Amygdala (tissue), 56 donors: ENCODE results near the gene OPN4.
A peak's percentile ranks its signal among the peaks of the same experiment; 100 is the strongest.

Source experiments
- DNase-seq, 56 donors: peaks; one replicate each; lab custom pipeline; 2025; lab: John Stamatoyannopoulos, UW

The OPN4 gene

DNA sequence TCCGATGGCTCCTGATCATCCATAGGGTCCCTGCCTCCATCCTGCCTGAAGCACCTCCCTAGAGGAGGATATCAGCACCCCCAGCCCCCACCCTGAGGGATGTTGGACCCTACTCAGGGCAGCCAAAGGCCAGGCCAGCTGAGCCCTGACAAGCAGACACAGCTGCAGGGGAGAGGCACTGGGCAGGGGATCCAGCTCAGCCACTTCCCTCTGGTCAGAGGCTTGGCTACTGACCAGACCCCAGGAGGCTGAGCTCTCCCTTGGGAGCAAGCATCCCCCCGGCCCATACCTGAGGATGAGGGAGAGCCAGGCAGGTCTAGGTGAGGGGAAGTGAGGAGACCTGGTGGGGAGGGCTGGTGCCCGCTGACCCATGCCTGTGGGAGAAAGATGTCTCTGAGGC is 20.6 kb downstream of the OPN4 start:
- DNase-seq = peak in 18 of 56 donors; percentile 11 to 62 (median 28)

DNA sequence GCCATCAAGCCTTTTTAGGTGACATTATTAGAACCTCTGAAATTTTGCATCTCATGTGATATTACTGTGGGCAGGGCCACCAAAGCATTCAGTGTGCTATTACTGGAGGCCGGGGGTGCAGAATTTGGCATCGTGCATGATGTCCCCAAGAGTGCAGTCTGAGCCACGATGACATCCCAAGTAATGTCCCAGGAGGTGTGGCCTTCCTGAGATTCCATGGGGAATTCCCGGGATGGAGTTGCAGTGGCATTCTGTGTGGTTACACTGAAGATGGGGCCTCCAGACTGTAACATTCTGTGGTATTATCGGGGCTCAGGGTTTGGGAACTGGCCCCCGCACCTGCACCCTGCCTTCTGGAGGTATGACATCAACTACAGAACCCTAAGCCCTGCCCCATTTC is 23.0 kb downstream of the OPN4 start:
- DNase-seq = no peak

DNA sequence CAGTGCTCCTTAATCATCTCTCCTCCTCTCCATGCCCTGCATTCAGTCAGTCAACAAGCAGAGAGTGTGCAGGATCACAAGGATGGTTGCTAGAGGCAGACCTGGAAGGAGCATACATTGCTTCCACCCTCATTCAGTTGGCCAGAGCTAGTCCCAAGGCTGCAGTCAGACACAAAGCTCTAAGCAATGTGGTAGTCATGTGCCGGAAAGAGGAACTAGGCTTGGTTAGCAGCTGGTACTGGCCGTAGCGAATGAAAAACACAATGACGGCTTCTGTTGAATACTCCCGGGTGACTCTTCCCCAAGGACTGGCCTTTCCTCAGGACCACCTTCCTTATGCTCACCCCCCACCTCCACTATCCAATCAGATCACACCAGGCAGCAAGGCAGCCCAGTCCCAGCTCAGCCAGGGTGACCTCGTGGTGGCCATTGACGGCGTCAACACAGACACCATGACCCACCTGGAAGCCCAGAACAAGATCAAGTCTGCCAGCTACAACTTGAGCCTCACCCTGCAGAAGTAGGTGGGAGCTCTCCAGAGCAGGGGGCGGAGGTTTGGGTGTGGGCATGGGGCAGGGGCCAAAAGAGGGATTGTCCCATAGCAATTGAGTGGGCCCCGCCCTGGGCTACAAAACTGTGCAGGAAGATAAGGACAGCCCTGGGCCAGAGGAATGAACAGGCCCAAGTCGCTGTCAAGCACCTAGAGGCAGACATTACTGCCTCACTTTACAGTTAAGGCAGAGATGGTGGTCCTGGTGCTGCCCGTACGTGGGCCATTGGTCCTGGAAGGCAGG is 24.8 kb downstream of the OPN4 start:
- peak in 16 of 56 donors; percentile 6 to 63 (median 32) for DNase-seq

DNA sequence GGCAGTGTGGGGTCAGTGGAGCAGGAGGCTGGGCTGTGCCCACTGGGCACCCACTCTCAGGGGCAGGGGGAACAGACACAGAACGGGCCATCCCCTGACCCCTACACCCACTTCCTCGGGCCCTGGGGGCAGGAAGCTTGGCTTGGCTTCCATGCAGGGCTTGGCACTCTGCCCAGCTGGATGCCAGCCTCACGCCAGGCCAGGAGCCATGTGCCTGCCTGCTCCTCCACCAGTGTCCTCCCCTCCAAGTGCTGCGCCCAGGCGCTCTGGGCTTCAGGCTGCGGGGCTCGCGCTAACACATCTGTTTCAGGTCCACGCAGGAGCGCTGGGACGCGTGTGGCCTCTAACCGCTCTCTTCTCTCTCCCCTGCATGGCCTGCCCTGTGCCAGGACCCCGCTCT is 26.7 kb downstream of the OPN4 start:
- DNase-seq = peak in 33 of 56 donors; percentile 11 to 71 (median 35)

DNA sequence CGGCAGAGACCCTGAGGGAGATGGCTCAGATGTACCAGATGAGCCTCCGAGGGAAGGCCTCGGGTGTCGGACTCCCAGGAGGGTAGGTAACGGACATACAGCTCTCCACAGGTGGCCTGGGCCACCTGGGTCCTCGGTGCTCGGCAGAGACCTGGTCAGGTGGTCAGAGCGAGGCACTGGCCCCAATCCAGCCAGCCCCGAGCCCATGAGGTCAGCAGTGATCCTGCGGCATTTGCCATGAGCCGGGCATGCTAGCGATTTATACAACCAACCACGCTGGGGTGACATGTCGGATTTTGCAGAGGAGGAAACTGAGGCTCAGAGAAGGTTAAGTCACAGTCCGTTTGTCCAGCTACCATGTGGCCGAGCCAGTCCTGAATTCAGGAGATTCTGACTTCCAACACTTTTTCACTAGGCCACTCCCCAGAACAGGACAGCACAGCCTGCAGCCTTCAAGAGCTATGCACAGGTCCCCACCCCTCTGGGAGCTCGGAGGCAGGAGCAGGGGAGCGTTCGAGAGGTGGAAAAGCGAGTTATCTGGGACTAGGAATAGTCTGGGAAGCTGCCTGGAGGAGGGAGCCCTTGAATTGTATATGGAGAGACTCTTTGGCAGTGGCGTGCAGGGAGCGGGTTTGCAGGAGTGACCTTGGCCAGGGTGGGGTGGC is 27.5 kb downstream of the OPN4 start:
- no peak for DNase-seq

DNA sequence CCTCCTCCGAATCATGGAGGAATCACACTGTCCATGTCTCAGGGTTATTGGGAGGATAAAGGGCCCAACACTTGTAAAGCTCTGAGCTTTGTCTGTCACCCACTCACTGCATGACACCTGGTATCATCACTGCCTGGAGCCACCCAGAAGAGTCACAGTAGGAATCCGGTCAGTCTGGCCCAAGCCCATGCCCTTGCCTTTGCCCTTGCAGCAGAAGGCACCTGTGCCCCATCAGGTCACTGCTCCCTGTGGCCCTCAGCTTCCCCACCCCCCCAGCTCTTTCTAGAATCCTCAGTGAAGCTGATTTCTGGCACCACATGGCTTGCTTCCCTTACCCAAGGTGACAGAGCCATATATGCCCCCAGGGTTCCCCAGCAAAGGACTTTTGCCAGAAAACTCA is 28.3 kb downstream of the OPN4 start:
- no peak for DNase-seq

DNA sequence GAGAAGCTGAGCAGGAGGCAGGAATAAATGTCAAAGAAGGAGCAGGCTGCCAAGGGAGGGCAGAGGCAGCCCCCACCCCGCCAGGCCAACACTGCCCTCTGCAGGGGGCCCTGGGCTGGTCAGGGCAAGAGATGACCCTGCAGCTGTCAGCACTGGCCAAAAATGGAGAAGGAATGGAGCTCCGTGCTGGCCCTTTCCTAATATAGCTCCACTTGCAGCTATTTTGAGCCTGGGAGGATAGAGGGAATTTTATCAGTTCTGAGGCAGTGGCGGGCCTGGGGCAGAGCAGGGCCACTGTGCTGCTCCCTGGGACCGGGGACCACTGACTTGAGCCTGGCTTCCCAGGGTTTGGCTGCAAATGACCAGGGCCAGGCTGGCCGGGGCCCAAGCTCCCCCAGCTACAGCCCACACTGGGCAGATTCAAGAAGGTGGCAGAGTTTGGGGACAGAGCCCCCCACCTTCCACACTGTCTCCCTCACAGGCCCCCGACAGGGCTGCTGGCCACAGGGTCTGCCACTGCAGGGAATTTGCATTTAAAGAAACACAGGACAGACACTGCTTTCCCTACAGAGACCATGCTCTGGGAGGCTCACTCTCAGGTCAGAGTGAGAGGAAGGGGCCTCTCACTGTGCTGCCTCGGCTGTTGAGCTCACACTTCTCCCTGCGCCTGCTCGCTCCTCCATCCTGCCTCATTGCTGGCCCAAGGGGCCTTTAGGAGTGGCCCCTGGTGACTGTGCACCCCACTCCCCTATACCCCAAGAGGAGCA is 30.2 kb downstream of the OPN4 start:
- peak in 26 of 56 donors; percentile 10 to 64 (median 22) for DNase-seq

DNA sequence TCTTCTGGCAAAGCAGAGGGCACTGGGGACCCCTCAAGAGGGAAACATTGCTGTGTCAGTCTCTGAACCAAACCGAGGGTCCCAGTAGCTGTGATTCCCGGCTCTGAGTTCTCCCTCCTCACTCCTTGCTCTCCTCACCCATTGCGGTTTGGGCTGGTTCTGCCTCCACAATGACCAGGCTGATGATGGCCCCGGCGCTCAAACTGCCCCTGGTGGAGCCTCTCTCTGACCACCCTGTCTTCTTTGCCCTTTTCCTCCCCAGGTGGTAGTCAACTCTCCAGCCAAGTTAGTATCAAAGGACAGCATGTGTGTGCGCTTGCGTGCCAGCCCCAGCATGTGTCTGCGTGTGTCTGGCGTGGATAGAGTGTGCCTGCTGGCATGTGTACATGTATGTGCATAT is 31.1 kb downstream of the OPN4 start:
- DNase-seq = no peak

DNA sequence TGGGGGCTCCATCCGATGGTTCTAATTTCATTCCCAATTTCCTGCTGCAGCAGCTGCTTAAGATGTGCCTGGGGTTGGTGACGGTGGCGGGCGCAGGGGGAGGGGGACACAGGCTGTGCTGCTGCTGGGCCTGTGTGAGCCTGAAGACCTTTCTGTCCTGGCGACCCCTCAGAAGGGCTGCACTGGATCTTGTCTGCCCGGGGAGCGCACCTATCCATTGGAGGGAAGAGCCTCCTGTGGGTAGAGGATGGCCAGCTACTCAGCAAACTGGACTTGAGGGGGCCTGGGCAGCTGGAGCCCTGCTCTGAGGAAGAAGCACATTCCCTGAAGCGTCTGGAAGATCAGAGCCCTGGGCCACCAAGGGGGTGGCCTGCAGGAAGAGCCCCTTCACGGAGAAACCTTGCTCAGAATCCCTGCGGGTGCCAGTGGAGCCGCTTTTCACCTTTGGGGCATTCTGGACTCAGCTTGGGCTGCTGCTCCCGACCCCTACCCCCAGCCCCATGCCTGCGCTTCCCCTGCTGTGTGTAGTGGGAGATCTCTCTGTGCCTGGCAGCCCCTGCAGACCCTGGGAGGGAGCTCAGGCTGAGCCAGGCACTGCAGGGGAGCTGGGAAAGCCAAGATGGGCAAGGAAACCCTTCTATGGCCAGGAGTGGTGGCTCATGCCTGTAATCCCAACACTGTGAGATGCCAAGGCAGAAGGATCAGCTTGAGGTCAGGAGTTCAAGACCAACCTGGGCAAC is 31.7 kb downstream of the OPN4 start:
- no peak for DNase-seq

DNA sequence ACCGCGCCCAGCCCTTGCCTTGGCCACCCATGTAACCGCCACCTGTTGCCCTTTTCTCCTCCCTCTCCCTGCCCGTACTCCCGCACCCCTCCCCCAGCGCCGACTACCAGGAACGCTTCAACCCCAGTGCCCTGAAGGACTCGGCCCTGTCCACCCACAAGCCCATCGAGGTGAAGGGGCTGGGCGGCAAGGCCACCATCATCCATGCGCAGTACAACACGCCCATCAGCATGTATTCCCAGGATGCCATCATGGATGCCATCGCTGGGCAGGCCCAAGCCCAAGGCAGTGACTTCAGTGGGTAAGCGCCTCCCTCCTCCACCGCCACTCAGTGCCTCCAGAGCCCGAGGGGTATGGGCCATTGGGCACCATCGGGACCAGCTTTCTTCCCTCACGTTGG is 32.6 kb downstream of the OPN4 start:
- no peak for DNase-seq

DNA sequence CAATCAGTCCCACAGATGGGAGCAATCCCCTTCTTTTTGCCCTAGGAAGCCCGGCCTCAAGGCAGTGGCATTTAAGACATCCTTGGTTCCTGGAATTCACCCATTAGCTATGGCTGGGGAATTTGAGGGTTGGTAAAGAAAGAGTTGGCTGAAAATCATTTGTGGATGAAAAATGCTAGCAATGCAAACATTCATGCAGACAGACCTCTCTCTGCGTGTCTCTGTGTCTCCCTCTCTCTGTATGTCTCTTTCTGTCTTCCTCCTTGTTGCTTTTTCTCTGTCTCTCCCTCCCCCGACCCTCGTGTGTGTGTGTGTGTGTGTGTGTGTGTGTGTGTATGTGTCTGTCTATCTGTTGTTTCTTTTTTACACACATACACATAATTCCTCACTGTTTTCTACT is 33.4 kb downstream of the OPN4 start:
- no peak for DNase-seq

DNA sequence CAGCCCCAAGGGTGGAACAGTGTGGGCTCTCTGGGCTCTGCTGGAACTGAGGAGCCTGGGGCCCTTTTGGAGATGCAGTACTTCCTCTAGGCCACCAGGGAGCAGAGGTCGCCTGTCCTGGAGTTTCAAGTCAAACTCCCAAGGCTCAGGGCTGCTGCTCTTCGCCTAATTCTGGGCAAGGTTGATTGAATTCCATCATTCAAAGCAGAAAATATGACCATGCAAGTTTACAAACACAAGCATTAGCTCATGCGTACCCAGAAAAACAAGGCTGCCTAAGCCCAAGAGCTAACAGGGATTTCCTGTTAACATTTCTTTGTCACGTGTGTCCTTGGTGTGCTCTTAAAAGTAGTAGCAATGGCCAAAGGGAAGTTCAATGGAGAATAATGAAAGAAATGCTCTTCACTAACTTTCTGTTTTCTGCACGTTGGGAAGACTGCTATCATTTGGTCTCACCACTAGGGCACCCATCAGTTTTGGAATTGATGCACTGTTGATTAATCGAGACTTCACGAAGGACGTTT is 34.1 kb downstream of the OPN4 start:
- peak in 32 of 56 donors; percentile 12 to 71 (median 30) for DNase-seq

DNA sequence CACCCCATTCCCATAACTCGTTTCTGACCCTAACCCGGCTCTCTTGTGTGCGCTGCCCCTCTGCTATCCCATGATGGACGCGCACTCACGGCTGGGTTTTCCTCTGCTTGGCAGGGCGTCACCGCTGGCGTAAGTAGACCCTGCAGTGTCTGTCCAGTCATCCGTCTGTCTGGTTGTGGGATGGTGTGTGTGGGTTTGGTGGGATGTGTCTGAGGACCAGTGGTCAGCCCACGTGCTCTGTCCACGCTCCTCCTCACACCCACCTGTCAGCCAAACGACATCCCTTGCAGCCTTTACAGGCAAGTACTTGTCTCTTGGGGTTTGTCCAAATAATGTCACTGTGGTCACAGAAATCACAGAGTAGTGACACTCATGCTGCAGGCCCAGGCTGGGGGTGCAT is 34.8 kb downstream of the OPN4 start:
- DNase-seq = no peak

DNA sequence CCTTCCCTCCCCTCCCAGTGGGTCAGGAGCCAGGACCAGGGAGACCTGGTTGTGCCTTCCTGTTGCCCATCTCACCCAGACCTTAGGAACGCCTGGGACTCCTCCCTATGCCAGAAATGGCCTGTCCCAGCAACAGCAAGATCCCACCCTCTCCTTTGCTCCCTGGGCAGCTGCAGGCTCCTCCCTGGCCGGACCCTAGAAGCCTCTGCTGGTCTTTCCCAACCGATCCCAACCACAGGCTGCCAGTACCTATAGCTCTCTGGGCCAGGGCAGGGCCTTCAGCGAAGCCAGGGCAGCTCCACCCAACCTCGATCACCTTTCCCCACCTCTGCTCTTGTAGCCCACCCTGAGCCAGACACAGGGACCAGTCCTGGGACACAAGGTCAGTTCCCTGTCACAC is 35.9 kb downstream of the OPN4 start:
- no peak for DNase-seq

DNA sequence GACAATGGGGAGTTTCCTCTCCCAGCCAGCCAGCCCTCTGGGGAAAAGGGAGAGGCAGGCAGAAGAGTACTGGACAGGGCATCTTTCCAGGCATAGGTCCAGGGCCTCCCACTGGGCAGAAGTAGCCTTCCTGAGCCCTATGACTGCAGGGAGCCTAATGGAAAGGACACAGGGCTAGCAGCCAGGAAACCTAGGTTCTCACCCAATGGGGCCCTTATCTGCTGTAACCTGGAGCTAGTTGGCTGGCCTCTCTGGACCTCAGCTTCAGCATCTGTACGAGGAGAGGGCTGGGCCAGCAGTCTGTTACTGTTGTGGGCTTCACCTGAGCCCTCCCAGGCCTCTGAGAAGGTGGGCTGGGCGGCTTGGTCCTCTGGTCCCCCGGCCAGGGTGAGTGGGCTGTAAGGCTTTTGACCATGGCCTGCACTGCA is 36.3 kb downstream of the OPN4 start:
- no peak for DNase-seq

DNA sequence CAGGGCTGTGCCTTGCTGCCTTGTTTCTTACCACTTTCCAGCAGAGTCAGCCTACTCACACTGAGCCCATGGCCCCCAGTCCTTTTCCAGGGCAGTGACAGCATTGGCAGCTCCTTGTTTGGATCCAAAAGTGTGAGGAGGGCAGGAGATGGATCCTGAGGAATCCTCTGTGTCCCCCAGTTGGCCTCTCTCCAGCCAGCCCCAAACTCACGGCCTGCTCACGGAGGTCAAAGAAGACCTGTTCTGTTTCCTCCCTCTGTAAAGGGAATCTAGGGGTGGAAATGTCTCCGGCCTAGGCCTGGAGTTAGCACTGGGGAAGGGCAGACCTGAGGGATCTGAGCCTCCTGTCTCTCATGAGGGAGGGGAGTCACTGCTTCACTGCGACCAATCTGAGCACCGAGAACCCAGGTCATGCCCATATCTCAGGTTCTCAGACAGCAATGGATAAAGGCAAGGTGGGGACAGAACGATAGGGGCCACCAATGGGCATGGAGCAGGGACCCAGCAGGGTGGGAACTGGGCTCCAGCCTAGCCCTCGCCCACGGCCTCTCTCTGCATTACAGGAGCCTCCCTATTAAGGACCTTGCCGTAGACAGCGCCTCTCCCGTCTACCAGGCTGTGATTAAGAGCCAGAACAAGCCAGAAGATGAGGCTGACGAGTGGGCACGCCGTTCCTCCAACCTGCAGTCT is 37.1 kb downstream of the OPN4 start:
- no peak for DNase-seq

DNA sequence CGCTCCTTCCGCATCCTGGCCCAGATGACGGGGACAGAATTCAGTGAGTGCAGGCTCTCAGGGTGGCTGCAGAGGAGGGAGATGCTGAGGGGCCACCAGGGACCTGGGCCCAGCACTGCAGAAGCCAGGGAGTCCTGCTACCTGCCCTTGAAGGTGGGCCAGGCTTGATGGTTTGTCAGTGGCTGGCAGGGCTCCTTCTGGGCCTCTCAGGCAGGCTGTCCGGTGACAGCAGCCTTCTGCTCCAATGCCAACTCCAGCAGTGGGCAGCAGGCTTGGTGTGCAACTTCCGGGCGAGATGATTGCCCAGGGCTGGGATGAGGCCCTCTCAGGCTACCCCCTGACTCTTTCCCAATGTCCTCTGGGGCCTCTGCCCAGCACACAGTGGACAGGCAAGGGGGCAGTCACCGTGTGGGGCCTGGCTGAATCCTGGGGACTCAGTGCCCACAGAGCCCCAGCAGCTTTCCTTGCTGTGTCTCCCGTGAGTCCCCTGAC is 37.7 kb downstream of the OPN4 start:
- no peak for DNase-seq

DNA sequence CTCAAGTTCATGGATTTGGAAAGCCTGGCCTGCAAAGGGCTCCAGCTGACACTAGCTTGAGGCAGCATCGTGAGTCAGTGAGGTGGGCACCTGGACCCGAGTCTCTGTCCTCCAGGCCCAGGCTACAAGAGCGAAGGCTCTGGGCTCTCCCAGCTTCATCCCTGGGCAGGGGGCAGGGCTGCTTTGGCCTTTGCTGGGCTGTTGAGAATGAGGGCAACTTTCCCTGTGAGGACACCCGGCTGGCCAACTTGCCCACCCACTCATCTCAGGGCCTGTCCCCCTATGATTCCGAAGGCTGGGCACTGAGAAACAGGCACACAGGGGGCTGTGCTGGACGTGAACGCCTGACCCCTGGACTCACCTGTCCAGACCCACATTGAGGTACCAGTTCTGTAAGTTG is 38.3 kb downstream of the OPN4 start:
- DNase-seq = no peak

DNA sequence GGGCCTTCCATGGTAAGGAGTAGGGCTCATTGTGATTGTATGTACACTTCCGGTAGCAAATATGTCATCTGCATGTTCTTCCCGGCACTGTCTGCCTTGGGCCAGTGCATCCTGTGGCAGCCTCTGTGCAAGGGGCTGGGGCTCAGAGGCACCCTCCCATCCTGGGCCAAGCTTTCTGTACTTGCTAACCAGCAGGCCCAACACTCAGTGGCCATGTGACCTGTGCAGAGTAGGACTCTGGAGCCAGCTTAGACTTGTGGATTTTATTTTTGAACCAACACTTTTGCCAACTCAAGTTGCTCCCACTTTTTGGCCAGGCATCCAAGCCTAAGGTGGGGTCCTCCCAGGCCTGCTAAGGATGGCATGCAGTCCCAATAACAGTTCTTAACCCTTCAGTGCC is 38.9 kb downstream of the OPN4 start:
- no peak for DNase-seq
